Panc1 (cell line): ENCODE data around the gene NUBP2.

Experiments
- POLR2AphosphoS5 ChIP-seq: IDR thresholded peaks from 2 replicates; pipeline ENCODE4 v1.6.1; 2012; ENCODE audit warnings: mild to moderate bottlenecking, low read depth, low read length, moderate library complexity
- TCF7L2 ChIP-seq: IDR thresholded peaks from 2 replicates; pipeline ENCODE4 v1.6.1; 2011; ENCODE audit warnings: mild to moderate bottlenecking, low read depth, low read length, inconsistent platforms
- TF ChIP-seq, protein P1 (sequence below), 2 experiments: IDR thresholded peaks; 2 replicates each; pipeline ENCODE4 v1.6.1; 2011 to 2012; ENCODE audit warnings: low read depth in 2 of 2, control low read depth in 1 of 2, low read length in 1 of 2, mild to moderate bottlenecking in 1 of 2, moderate library complexity in 1 of 2; ENCODE audit not compliant: insufficient read depth in 1 of 2
- TF ChIP-seq, protein P2 (sequence below): fragments of 450-650 bp; IDR thresholded peaks from 2 replicates; pipeline ENCODE4 v1.5.1; 2017; ENCODE audit warnings: mild to moderate bottlenecking

DNA sequence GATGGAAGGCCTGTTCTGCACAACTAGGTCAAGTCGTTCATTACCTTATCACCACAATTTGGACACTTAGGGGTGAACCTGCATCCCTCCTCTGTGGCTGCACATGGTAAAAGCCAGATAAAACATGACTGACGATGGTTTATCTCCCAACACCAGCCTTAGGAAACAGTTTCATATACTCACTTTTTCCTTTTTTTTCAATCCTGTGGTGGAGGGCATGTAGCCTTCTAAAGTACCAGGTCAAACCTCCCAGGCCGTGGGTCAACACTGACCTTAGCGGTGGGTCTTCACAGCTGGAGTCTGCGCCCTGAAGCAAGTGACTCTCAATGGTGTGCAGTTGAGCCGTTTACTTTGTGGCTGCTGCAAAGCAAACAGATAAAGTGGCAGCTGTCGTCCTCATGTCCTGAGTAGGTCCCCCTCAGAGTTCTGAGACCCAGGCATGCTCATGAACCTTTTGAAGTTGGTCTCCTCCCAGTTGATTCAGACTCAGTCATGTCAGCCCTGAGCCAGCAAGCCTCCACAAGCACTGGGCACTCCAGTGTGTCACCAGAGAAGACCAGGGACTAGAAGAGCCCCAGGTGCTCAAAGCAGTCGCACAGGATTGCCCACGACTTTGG lies 50.2 kb downstream of the NUBP2 start:
- TF ChIP-seq, protein P1, sequence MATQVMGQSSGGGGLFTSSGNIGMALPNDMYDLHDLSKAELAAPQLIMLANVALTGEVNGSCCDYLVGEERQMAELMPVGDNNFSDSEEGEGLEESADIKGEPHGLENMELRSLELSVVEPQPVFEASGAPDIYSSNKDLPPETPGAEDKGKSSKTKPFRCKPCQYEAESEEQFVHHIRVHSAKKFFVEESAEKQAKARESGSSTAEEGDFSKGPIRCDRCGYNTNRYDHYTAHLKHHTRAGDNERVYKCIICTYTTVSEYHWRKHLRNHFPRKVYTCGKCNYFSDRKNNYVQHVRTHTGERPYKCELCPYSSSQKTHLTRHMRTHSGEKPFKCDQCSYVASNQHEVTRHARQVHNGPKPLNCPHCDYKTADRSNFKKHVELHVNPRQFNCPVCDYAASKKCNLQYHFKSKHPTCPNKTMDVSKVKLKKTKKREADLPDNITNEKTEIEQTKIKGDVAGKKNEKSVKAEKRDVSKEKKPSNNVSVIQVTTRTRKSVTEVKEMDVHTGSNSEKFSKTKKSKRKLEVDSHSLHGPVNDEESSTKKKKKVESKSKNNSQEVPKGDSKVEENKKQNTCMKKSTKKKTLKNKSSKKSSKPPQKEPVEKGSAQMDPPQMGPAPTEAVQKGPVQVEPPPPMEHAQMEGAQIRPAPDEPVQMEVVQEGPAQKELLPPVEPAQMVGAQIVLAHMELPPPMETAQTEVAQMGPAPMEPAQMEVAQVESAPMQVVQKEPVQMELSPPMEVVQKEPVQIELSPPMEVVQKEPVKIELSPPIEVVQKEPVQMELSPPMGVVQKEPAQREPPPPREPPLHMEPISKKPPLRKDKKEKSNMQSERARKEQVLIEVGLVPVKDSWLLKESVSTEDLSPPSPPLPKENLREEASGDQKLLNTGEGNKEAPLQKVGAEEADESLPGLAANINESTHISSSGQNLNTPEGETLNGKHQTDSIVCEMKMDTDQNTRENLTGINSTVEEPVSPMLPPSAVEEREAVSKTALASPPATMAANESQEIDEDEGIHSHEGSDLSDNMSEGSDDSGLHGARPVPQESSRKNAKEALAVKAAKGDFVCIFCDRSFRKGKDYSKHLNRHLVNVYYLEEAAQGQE (IDR thresholded peaks at IDR 0.05; ENCODE audit: insufficient read depth in 1 of 2, low read depth in 2 of 2, low read length in 1 of 2): no peak
- TF ChIP-seq, protein P2, sequence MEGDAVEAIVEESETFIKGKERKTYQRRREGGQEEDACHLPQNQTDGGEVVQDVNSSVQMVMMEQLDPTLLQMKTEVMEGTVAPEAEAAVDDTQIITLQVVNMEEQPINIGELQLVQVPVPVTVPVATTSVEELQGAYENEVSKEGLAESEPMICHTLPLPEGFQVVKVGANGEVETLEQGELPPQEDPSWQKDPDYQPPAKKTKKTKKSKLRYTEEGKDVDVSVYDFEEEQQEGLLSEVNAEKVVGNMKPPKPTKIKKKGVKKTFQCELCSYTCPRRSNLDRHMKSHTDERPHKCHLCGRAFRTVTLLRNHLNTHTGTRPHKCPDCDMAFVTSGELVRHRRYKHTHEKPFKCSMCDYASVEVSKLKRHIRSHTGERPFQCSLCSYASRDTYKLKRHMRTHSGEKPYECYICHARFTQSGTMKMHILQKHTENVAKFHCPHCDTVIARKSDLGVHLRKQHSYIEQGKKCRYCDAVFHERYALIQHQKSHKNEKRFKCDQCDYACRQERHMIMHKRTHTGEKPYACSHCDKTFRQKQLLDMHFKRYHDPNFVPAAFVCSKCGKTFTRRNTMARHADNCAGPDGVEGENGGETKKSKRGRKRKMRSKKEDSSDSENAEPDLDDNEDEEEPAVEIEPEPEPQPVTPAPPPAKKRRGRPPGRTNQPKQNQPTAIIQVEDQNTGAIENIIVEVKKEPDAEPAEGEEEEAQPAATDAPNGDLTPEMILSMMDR: no peak
- no peak for TF ChIP-seq TCF7L2
- TF ChIP-seq POLR2AphosphoS5: no peak
